ENCODE data around the gene ACKR2. TPM values are rescaled to one million over a fixed set of nuclear protein-coding genes. Genes with fewer than 3 reads are reported as not detected.

ACKR2 gene
- total RNA-seq, 1 experiment from 2014 or later = 0.76 TPM

DNA sequence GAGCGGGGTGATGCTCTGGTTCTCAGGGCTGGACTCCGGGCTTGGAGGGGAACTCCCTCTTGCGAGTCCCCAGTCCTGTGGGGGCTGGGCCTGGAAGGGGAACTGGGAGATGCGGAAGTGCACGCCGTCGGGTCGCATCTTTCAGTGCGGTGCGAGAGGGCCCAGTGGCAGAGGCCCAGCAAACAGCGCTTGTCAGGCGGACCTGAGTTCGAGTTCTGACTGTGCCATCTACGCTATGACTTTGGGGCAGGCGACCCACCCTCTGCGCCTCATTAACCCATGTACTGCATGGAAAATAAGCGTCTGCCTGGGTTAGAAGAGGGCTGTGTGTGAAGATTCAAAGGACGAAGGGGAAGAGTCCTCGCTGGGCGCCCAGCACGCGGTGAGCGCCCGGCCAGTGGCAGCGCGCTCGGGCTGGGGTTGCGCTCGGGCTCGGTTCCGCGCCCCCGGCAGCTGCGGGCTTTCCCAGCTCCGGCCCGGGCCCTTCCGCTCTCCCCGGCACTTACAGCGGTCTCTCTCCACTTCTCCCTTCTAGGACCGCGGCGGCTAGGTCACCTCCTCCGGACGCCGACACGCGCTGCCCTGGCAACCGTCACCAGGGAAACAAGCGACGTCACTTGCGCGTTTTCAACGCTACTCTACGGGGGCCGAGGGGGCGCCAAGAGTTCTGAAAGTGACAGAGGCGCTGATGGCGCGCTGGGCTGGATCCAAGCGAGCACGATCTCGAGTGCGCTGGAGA lies 36.4 kb upstream of the ACKR2 start, which contains the start of gene CCDC13:
Gene CCDC13, minus strand, starts transcription at position 584 of the 739 bp plus-strand sequence. CDS start 14,908 bp downstream, outside the sequence.
- no peaks in the 10 kb centered on the region for H3K79me2 ChIP-seq (ENCODE audit: insufficient read depth, low read length)
- BruUV-seq (replicated peaks) = no TSS peak
- CTCF ChIA-PET = no interaction called here
- no peak for DNase-seq (ENCODE audit: low read depth, low spot score)
- no peak for ATAC-seq
- no peak within 1 kb of the TSS for H3K4me2 ChIP-seq (ENCODE audit: low read length)
- no peaks in the 10 kb centered on the region for H3K9me2 ChIP-seq (ENCODE audit: insufficient read depth)
- intact Hi-C loops (cut with micrococcal nuclease) = no loop called here
- POLR2A ChIA-PET = no interaction called here
- H3K27ac ChIP-seq (ENCODE audit: low read depth, low read length) = no peak within 1 kb of the TSS
- TF ChIP-seq POLR2A (IDR thresholded peaks at IDR 0.05; ENCODE audit: borderline replicate concordance, extremely low read depth, insufficient read depth, insufficient read length) = no peak
- no peak for TF ChIP-seq FOSL1 (IDR thresholded peaks at IDR 0.05; ENCODE audit: low read depth)
- no peak for TF ChIP-seq EZH2 (IDR thresholded peaks at IDR 0.05)
- no peak for TF ChIP-seq SP1 (IDR thresholded peaks at IDR 0.05; ENCODE audit: low read depth)
- RAD21 ChIA-PET (ENCODE audit: low non-redundant PET in 1 of 2, low total read pairs in 2 of 2, uncharacterized antibody in 2 of 2, unreplicated experiment in 2 of 2) = no interaction called here
- H3K9ac ChIP-seq (ENCODE audit: low read length) = no peak within 1 kb of the TSS
- no peak within 1 kb of the TSS for H3K4me3 ChIP-seq (replicated peaks in 1 of 2; ENCODE audit: low read depth in 1 of 2, low read length in 2 of 2)
- H3K4me1 ChIP-seq (ENCODE audit: control insufficient read depth in 1 of 2, insufficient read depth in 2 of 2, low read length in 2 of 2) = no peaks in the 10 kb centered on the region
- H3K36me3 ChIP-seq (ENCODE audit: control insufficient read depth in 1 of 2, insufficient read depth in 2 of 2, low read length in 2 of 2) = peaks cover 0 to 4% of the 10 kb centered on the region in 2 experiments; a peak in 1 of 4 replicates
- no peaks in the 10 kb centered on the region for H4K20me1 ChIP-seq (ENCODE audit: insufficient read depth)
- H3K27me3 ChIP-seq (ENCODE audit: insufficient read depth, low read length) = no peaks in the 10 kb centered on the region
- H3K9me3 ChIP-seq (ENCODE audit: control insufficient read depth in 1 of 2, insufficient read depth in 1 of 2, low read depth in 1 of 2, low read length in 2 of 2) = no peaks in the 10 kb centered on the region
- no peak within 1 kb of the TSS for H2AFZ ChIP-seq (ENCODE audit: low read depth, low read length, poor library complexity, severe bottlenecking)

DNA sequence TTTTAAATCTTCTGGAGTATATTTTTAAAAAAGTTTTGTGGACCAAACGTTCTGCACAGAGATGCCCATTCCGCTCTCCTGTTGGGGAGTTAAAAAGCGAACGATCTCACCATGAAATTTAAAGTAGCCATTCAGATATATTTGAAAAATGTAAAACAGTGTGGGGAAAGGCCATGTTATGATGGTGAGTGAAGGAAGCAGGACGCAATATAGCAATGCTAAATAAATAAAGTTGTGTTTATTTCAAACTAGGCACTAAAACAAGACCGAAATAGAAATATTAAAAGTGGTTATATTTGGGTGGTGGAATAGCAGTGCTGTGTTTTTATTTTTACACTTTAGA lies 35.9 kb upstream of the ACKR2 start:
- Histone ChIP-seq H3K4me1 (ENCODE audit: control insufficient read depth in 1 of 2, insufficient read depth in 2 of 2, low read length in 2 of 2) (no peaks in the 10 kb centered on the region), H3K9ac (ENCODE audit: low read length) (no peak overlapping the region), H3K9me2 (ENCODE audit: insufficient read depth) (no peaks in the 10 kb centered on the region), H2AFZ (ENCODE audit: low read depth, low read length, poor library complexity, severe bottlenecking) (no peak overlapping the region), H3K36me3 (ENCODE audit: control insufficient read depth in 1 of 2, insufficient read depth in 2 of 2, low read length in 2 of 2) (peaks cover 0 to 4% of the 10 kb centered on the region in 2 experiments; a peak in 1 of 4 replicates), H3K27me3 (ENCODE audit: insufficient read depth, low read length) (no peaks in the 10 kb centered on the region), H3K9me3 (ENCODE audit: control insufficient read depth in 1 of 2, insufficient read depth in 1 of 2, low read depth in 1 of 2, low read length in 2 of 2) (no peaks in the 10 kb centered on the region), H4K20me1 (ENCODE audit: insufficient read depth) (no peaks in the 10 kb centered on the region), H3K27ac (ENCODE audit: low read depth, low read length) (no peak overlapping the region), H3K79me2 (ENCODE audit: insufficient read depth, low read length) (no peaks in the 10 kb centered on the region), H3K4me2 (ENCODE audit: low read length) (no peak overlapping the region), H3K4me3 (replicated peaks in 1 of 2; ENCODE audit: low read depth in 1 of 2, low read length in 2 of 2) (no peak overlapping the region)
- ChIA-PET RAD21 (ENCODE audit: low non-redundant PET in 1 of 2, low total read pairs in 2 of 2, uncharacterized antibody in 2 of 2, unreplicated experiment in 2 of 2) (no interaction called here), CTCF (no interaction called here), POLR2A (no interaction called here)
- no peak for DNase-seq (ENCODE audit: low read depth, low spot score)
- BruUV-seq (replicated peaks) = no TSS peak
- ATAC-seq = no peak
- intact Hi-C loops (cut with micrococcal nuclease) = no loop called here
- no peak for TF ChIP-seq ZFX (IDR thresholded peaks at IDR 0.05)
- TF ChIP-seq, protein P1, sequence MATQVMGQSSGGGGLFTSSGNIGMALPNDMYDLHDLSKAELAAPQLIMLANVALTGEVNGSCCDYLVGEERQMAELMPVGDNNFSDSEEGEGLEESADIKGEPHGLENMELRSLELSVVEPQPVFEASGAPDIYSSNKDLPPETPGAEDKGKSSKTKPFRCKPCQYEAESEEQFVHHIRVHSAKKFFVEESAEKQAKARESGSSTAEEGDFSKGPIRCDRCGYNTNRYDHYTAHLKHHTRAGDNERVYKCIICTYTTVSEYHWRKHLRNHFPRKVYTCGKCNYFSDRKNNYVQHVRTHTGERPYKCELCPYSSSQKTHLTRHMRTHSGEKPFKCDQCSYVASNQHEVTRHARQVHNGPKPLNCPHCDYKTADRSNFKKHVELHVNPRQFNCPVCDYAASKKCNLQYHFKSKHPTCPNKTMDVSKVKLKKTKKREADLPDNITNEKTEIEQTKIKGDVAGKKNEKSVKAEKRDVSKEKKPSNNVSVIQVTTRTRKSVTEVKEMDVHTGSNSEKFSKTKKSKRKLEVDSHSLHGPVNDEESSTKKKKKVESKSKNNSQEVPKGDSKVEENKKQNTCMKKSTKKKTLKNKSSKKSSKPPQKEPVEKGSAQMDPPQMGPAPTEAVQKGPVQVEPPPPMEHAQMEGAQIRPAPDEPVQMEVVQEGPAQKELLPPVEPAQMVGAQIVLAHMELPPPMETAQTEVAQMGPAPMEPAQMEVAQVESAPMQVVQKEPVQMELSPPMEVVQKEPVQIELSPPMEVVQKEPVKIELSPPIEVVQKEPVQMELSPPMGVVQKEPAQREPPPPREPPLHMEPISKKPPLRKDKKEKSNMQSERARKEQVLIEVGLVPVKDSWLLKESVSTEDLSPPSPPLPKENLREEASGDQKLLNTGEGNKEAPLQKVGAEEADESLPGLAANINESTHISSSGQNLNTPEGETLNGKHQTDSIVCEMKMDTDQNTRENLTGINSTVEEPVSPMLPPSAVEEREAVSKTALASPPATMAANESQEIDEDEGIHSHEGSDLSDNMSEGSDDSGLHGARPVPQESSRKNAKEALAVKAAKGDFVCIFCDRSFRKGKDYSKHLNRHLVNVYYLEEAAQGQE (IDR thresholded peaks at IDR 0.05; ENCODE audit: low read depth) = no peak
- TF ChIP-seq SRF (IDR thresholded peaks at IDR 0.05; ENCODE audit: low read depth) = no peak
- TF ChIP-seq POLR2A (IDR thresholded peaks at IDR 0.05; ENCODE audit: borderline replicate concordance, extremely low read depth, insufficient read depth, insufficient read length) = no peak
- no peak for TF ChIP-seq YY1 (IDR thresholded peaks at IDR 0.05; ENCODE audit: extremely low read depth, insufficient replicate concordance, low read depth, low read length)
- no peak for TF ChIP-seq JUND (IDR thresholded peaks at IDR 0.05)
- TF ChIP-seq EZH2 (IDR thresholded peaks at IDR 0.05) = no peak
- no peak for TF ChIP-seq EGR1 (IDR thresholded peaks at IDR 0.05; ENCODE audit: low read depth)
- no peak for TF ChIP-seq SP1 (IDR thresholded peaks at IDR 0.05; ENCODE audit: low read depth)
- TF ChIP-seq ELF1 (IDR thresholded peaks at IDR 0.05; ENCODE audit: borderline replicate concordance, low read depth) = no peak
- TF ChIP-seq, protein P2, sequence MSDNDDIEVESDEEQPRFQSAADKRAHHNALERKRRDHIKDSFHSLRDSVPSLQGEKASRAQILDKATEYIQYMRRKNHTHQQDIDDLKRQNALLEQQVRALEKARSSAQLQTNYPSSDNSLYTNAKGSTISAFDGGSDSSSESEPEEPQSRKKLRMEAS (IDR thresholded peaks at IDR 0.05) = no peak
- TF ChIP-seq CBX3 (IDR thresholded peaks at IDR 0.05; ENCODE audit: low read depth) = no peak
- no peak for TF ChIP-seq CTCF (IDR thresholded peaks at IDR 0.05 in 2 of 3, conservative IDR thresholded peaks at IDR 0.05 in 1 of 3; ENCODE audit: borderline replicate concordance in 1 of 3, insufficient read depth in 1 of 3, low read depth in 2 of 3, low read length in 2 of 3)
- TF ChIP-seq SIN3A (IDR thresholded peaks at IDR 0.05; ENCODE audit: low read depth) = no peak
